AG09319 (cell line): Measurements from ENCODE around the gene LAMTOR3.

Experiments used
- DNase-seq: peaks from one replicate; pipeline ENCODE4 v3.0.0-alpha.2; 2010; ENCODE audit warnings: low read depth; ENCODE audit errors: extremely low read depth
- CTCF ChIP-seq: IDR thresholded peaks from 2 replicates; pipeline ENCODE4 v1.5.1; 2011; ENCODE audit warnings: low read depth, mild to moderate bottlenecking, inconsistent platforms, low read length, moderate library complexity

The LAMTOR3 gene

GRCh38 chr4:99845708-99846469 is 48.3 kb downstream of the LAMTOR3 start:
- DNase-seq, result no peak
- no peak for TF ChIP-seq CTCF

- no peak for TF ChIP-seq CTCF
- no peak for DNase-seq
Measured at GRCh38 chr4:99845179-99845578, 49.0 kb downstream of the LAMTOR3 start.

GRCh38 chr4:99844048-99844447 is 50.2 kb downstream of the LAMTOR3 start:
- DNase-seq, result no peak
- TF ChIP-seq CTCF, result no peak

- no peak for TF ChIP-seq CTCF
- no peak for DNase-seq
Measured at GRCh38 chr4:99843413-99843812, 50.8 kb downstream of the LAMTOR3 start.

DNA sequence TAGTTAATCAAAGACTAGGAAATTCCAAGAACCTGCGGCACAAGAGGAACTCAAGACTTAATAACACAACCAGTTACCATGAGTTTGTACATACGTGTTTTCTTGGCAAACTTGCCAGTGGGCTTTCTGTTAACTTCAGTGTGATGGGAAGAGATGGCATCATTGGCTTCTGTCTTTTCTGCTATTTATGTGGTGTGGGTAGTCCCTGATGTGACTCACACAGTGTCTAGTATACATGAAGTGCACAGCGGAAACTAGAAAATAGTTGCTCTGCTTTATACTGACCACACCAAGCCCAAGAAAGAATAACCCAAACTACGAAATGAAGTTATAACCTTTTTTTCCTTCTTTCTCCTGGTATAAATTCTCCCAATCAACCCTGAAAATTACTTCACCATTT is 53.1 kb downstream of the LAMTOR3 start:
- DNase-seq, result no peak
- TF ChIP-seq CTCF, result no peak

GRCh38 chr4:99838927-99839326 is 55.3 kb downstream of the LAMTOR3 start:
- no peak for TF ChIP-seq CTCF
- no peak for DNase-seq

DNA sequence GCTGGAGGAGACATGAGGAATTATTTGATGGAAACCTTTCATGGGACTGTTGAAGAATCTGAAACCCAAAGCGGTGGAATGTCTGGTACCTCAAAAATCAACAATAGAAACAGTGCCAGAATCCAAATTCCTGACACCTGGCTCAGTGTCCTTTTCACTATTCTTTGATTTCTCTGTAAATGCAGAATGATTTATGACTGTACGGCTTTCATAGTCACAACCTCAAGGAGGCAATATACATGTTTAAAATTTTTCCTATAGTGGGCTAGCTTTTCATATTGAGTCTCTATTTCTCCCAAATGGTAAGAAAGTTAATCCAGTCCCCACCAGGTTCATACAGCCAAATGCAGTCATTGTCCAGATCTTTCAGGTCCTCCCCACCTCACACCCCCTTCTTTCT is 58.3 kb downstream of the LAMTOR3 start:
- no peak for DNase-seq
- no peak for TF ChIP-seq CTCF
